PFSK-1 (cell line): ENCODE data around the gene SLC43A2.

ENCODE experiments used
- SIN3A ChIP-seq: IDR thresholded peaks from 2 replicates; pipeline ENCODE4 v1.6.1; 2012; ENCODE audit warnings: mild to moderate bottlenecking, low read length, moderate library complexity, borderline replicate concordance; ENCODE audit not compliant: insufficient read depth
- TF ChIP-seq, protein P1 (sequence below), 2 experiments: IDR thresholded peaks; 2 replicates each; pipeline versions ENCODE4 v1.6.1 to v1.8.0; 2011 to 2012; ENCODE audit warnings: low read depth in 2 of 2, low read length in 2 of 2, control low read depth in 1 of 2, inconsistent platforms in 1 of 2, mild to moderate bottlenecking in 1 of 2, moderate library complexity in 1 of 2; ENCODE audit not compliant: insufficient read depth in 1 of 2

DNA sequence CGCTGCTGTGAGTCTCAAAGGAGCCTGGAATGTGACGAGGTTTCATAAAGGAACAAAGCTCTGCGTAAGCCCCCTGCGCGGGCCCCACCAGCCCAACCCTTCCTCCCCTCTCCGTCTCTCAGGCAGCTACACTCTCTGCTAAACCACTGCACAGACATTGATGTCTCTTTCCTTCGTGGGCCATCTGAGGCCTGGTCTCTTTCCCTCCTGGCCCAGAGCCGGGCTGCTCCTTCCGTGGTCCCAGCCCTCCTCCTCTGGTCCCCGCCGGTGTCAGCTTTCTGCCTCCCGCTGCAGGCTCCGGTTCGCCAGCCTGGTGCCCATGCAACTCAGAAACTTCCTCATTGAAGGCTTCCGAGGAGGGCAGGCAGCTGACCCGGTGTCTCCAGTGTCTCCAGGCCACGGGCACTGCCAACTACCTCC, 9.5 kb upstream of the SLC43A2 start:
- TF ChIP-seq, protein P1, sequence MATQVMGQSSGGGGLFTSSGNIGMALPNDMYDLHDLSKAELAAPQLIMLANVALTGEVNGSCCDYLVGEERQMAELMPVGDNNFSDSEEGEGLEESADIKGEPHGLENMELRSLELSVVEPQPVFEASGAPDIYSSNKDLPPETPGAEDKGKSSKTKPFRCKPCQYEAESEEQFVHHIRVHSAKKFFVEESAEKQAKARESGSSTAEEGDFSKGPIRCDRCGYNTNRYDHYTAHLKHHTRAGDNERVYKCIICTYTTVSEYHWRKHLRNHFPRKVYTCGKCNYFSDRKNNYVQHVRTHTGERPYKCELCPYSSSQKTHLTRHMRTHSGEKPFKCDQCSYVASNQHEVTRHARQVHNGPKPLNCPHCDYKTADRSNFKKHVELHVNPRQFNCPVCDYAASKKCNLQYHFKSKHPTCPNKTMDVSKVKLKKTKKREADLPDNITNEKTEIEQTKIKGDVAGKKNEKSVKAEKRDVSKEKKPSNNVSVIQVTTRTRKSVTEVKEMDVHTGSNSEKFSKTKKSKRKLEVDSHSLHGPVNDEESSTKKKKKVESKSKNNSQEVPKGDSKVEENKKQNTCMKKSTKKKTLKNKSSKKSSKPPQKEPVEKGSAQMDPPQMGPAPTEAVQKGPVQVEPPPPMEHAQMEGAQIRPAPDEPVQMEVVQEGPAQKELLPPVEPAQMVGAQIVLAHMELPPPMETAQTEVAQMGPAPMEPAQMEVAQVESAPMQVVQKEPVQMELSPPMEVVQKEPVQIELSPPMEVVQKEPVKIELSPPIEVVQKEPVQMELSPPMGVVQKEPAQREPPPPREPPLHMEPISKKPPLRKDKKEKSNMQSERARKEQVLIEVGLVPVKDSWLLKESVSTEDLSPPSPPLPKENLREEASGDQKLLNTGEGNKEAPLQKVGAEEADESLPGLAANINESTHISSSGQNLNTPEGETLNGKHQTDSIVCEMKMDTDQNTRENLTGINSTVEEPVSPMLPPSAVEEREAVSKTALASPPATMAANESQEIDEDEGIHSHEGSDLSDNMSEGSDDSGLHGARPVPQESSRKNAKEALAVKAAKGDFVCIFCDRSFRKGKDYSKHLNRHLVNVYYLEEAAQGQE (IDR thresholded peaks at IDR 0.05; ENCODE audit: insufficient read depth in 1 of 2, low read depth in 2 of 2, low read length in 2 of 2), result no peak
- no peak for TF ChIP-seq SIN3A
